NCI-H82 (cell line): Measurements from ENCODE around the gene PELI1.
A peak's percentile ranks its signal among the peaks of the same experiment; 100 is the strongest.

Source experiments
- DNase-seq: peaks from one replicate; lab custom pipeline; 2025; lab: John Stamatoyannopoulos, UW

PELI1 gene

GRCh38 chr2:64144057-64145013 lies at the start of gene PELI1:
Gene PELI1 (minus strand): TSS chr2:64144420. CDS start chr2:64108310, 36,110 bp downstream.
- DNase-seq: peak; percentile 99

- no peak for DNase-seq
Measured at GRCh38 chr2:64193491-64193890, 49.3 kb upstream of the PELI1 start.

DNA sequence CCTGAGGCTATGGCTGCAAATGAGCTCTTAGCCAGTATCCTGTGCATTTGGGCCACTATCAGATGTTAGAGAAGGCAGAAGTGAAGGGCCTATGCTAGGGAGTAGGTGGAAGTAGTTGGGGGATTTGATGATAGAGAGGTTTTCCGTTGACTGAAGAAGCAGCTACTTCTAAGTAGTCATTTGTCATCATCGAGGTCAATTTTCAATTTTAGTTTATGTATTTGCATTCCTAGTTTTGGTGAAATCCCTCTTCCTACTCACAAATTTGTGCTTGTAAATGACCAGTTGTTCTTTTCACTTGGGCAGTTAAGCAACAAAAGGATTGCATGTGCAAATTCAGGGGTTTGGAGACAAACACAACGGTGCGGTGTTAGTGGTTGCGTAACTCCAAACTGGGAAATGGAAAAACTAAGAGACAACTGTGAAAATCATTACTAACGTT lies 48.5 kb upstream of the PELI1 start:
- no peak for DNase-seq

GRCh38 chr2:64192125-64192479 lies 47.9 kb upstream of the PELI1 start:
- no peak for DNase-seq

GRCh38 chr2:64189586-64189985 lies 45.4 kb upstream of the PELI1 start:
- no peak for DNase-seq

- no peak for DNase-seq
Measured at GRCh38 chr2:64189167-64189566, 44.9 kb upstream of the PELI1 start.

- DNase-seq: no peak
Measured at GRCh38 chr2:64186699-64187605, 42.7 kb upstream of the PELI1 start.

- no peak for DNase-seq
Measured at GRCh38 chr2:64179582-64180321, 35.5 kb upstream of the PELI1 start.

GRCh38 chr2:64177315-64177714 lies 33.1 kb upstream of the PELI1 start:
- no peak for DNase-seq

DNA sequence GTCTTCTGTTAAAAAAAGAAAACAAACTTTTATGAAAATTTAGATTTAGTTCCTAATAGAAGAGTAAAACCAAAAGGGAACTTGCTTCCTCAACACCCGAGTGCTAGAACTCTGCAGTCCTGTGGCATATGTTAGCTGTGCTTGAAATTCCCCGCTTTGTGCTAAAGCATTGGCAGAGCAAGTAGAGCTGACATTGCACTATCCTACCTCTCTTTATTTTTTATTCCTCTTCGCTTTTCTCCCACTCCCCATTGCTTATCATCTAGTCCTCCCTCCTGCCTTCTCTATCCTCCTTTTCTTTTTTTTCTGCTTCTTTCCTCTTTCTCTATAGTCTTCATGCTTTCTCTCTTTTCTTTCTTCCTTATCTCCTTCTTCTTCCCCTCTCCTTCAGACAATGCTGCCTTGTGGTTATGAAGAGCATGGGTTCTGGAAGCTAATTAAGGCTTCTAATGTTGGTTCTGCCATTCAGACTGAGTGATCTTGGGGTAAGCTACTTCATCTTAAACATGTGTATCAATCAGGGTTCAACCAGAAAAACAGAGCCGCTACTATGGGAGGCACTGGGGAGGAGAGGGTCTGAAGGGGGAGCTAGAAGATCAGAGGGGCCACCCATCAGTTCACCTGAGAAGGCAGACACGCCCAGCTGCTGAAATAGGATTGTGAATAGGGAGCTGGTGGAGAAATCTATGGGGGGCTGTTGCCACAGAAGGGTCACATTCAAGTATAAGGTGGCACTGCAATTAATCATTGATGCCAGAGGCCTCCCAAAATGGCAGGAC lies 31.4 kb upstream of the PELI1 start:
- no peak for DNase-seq

DNA sequence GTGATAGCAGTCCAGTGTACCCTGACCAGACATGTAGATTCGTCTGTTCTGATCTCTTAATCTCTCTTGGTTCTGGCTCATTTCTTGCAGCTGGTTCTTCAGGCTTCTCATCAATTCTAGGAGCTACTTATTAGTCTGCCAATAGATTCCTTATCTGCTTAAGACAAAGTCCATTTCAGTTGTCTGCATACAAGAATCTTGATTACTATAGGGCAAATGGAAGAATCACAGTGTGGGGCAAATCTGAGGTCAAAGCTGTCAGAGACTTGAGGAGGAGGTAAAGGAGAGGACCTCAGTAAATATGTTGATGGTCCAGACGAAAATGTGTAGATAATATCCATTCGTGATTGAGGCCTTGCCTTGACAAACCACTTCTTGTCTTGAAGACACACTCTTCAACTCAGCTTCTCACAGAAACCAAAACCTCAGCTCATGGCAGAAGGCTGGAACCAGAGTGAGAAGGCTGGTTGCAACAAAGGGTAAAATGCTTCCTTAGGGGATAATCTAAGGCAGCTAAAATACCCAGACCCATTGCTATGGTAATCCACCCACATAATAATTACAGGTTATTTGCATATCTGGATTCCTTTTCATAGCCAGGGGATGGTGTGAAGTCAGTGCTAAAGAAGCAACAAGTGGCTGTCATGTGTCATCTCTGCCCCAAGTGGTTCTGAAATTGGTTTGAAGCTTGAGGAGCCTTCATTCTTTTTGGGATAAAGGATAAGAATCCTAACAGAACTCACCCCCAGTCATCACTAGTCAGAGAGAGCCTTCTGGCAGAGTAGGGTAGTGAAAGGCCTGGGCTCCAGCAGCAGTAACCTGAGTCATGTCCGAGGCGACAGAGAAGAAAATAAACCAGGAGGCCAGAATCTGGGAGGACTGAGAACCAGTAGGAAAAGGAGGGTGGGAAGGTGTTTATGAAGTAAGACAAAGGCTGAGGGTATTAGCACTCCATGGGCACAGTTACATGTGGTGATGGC lies 29.2 kb upstream of the PELI1 start:
- DNase-seq: peak; percentile 22

- no peak for DNase-seq
Measured at GRCh38 chr2:64168756-64169155, 24.5 kb upstream of the PELI1 start.

DNA sequence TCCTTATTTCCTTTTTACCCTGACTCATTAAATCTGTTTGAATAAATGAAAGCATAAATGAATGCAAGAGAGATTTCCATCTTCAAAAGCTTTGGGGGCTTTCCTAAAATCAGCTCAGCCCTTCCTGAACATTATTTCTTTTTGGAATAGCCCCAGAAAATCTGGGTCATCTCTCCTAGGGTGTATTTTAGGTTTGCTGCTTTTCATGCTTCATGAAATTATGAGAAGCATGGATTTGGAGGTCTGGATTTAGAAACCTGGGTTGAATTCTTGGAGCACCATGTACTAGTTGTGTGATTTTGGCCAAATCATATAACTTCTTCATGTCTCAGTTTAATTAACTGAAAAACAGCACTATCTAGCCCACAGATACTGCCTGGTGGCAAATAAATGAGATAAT lies 24.0 kb upstream of the PELI1 start:
- DNase-seq: no peak

- peak; percentile 94 for DNase-seq
Measured at GRCh38 chr2:64166637-64167420, 22.6 kb upstream of the PELI1 start.

GRCh38 chr2:64166212-64166611 lies 22.0 kb upstream of the PELI1 start:
- DNase-seq: no peak

DNA sequence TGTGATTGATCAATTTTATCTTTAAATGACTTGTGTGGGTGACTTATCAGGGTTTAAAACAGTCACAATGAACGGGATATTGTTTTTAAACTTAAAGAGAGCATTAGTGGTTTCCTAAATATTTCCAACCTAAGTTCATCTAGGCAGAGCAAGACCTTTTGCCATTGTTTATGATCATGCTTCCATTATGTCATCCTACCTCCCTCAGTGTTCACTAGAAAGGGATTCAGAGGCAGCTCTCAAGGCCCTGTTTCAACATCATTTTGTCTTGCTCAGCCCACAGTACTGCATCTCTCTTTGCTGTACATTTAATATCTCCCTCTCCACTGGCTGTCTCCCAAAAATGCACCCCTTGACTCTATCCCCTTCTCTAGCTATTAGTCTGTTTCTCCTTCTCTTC lies 21.5 kb upstream of the PELI1 start:
- no peak for DNase-seq

DNA sequence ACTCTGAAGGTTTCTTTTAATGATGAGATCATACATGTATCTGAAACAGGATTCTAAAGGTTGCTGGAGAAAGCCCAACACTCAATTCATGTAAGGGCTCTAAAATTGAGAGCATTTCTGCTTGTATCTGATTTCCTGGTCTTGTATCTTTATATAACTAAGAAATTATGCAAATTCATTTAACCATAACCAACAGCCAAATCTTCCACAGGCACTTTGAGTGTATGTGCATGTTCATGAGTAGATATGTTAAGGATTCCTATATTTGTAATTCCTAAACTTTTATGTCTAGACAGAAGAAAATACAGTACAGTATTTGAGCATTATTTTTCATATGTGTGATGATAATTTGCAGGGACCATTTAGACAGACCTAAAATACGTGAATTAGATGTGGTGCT lies 20.4 kb upstream of the PELI1 start:
- DNase-seq: no peak

GRCh38 chr2:64162516-64162915 lies 18.3 kb upstream of the PELI1 start:
- DNase-seq: no peak

DNA sequence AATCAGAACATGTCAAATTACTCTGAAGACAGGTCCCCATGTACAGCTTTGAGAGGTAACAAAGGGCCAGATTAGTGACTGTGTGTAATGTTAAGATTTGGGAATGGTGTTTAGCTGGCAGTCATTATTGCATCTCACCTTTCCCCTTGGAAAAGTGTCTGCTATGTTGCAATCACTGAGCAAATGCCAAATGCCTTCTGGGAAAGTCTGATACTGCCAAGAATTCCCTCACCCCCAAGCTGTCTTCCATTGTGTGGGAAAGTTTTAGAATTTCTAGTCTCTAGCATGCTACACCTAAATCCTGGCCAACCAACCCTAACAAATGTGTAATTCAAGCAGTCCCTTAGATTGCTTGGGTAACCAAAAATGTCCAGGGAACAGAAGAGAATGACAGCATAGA lies 13.6 kb upstream of the PELI1 start:
- DNase-seq: no peak
